ENCODE results near the gene MT1B.
A peak's percentile ranks its signal among the peaks of the same experiment; 100 is the strongest.
"Not testable (repeated sequence)": the region's sequence is repeated elsewhere in the genome, so short reads cannot be mapped to it uniquely, and the experiment has no call there.

MT1B gene

GRCh38 chr16:56610609-56611111 is 41.0 kb upstream of the MT1B start:
- Histone ChIP-seq H3K4me3 (ENCODE audit: low read length) (peak overlapping the region; percentile 31), H3K4me1 (ENCODE audit: control insufficient read depth, insufficient read depth, low read length) (peaks cover 16% of the 10 kb centered on the region), H3K9ac (ENCODE audit: low read length) (no peak overlapping the region), H3K27ac (ENCODE audit: low read depth, low read length) (peak overlapping the region; percentile 75), H3K36me3 (ENCODE audit: control insufficient read depth, insufficient read depth, low read length) (no peaks in the 10 kb centered on the region), H3K27me3 (ENCODE audit: control insufficient read depth, insufficient read depth, low read length) (no peaks in the 10 kb centered on the region)

GRCh38 chr16:56611281-56611833 is 40.3 kb upstream of the MT1B start:
- Histone ChIP-seq H3K9ac (ENCODE audit: low read length) (peak overlapping the region; percentile 36), H3K27me3 (ENCODE audit: control insufficient read depth, insufficient read depth, low read length) (no peaks in the 10 kb centered on the region), H3K4me1 (ENCODE audit: control insufficient read depth, insufficient read depth, low read length) (peaks cover 16% of the 10 kb centered on the region), H3K36me3 (ENCODE audit: control insufficient read depth, insufficient read depth, low read length) (no peaks in the 10 kb centered on the region), H3K4me3 (ENCODE audit: low read length) (no peak overlapping the region), H3K27ac (ENCODE audit: low read depth, low read length) (peak overlapping the region; percentile 75)

- Histone ChIP-seq H3K4me3 (ENCODE audit: low read length) (no peak overlapping the region), H3K4me1 (ENCODE audit: control insufficient read depth, insufficient read depth, low read length) (peaks cover 9% of the 10 kb centered on the region), H3K9ac (ENCODE audit: low read length) (no peak overlapping the region), H3K27me3 (ENCODE audit: control insufficient read depth, insufficient read depth, low read length) (peaks cover 3% of the 10 kb centered on the region), H3K27ac (ENCODE audit: low read depth, low read length) (no peak overlapping the region), H3K36me3 (ENCODE audit: control insufficient read depth, insufficient read depth, low read length) (no peaks in the 10 kb centered on the region)
These were observed 38.0 kb upstream of the MT1B start for GRCh38 chr16:56613706-56614105.

- no peak overlapping the region for H3K27ac ChIP-seq (ENCODE audit: low read depth, low read length)
- H3K36me3 ChIP-seq (ENCODE audit: control insufficient read depth, insufficient read depth, low read length): no peaks in the 10 kb centered on the region
- H3K4me1 ChIP-seq (ENCODE audit: control insufficient read depth, insufficient read depth, low read length): peaks cover 9% of the 10 kb centered on the region
- no peak overlapping the region for H3K4me3 ChIP-seq (ENCODE audit: low read length)
- peaks cover 3% of the 10 kb centered on the region for H3K27me3 ChIP-seq (ENCODE audit: control insufficient read depth, insufficient read depth, low read length)
- no peak overlapping the region for H3K9ac ChIP-seq (ENCODE audit: low read length)
These were observed 37.1 kb upstream of the MT1B start for GRCh38 chr16:56614549-56614991.

- Histone ChIP-seq H3K27ac (ENCODE audit: low read depth, low read length) (no peak overlapping the region), H3K4me3 (ENCODE audit: low read length) (no peak overlapping the region), H3K9ac (ENCODE audit: low read length) (no peak overlapping the region), H3K36me3 (ENCODE audit: control insufficient read depth, insufficient read depth, low read length) (no peaks in the 10 kb centered on the region), H3K4me1 (ENCODE audit: control insufficient read depth, insufficient read depth, low read length) (peaks cover 5% of the 10 kb centered on the region), H3K27me3 (ENCODE audit: control insufficient read depth, insufficient read depth, low read length) (peaks cover 3% of the 10 kb centered on the region)
These were observed 36.3 kb upstream of the MT1B start for GRCh38 chr16:56615353-56615752.

GRCh38 chr16:56616608-56617211 is 35.0 kb upstream of the MT1B start:
- peaks cover 5% of the 10 kb centered on the region for H3K4me1 ChIP-seq (ENCODE audit: control insufficient read depth, insufficient read depth, low read length)
- no peaks in the 10 kb centered on the region for H3K36me3 ChIP-seq (ENCODE audit: control insufficient read depth, insufficient read depth, low read length)
- H3K9ac ChIP-seq (ENCODE audit: low read length): no peak overlapping the region
- H3K27me3 ChIP-seq (ENCODE audit: control insufficient read depth, insufficient read depth, low read length): peaks cover 3% of the 10 kb centered on the region
- no peak overlapping the region for H3K27ac ChIP-seq (ENCODE audit: low read depth, low read length)
- peak overlapping the region; percentile 70 for H3K4me3 ChIP-seq (ENCODE audit: low read length)

- peaks cover 3% of the 10 kb centered on the region for H3K27me3 ChIP-seq (ENCODE audit: control insufficient read depth, insufficient read depth, low read length)
- no peaks in the 10 kb centered on the region for H3K36me3 ChIP-seq (ENCODE audit: control insufficient read depth, insufficient read depth, low read length)
- peak overlapping the region; percentile 61 for H3K27ac ChIP-seq (ENCODE audit: low read depth, low read length)
- peaks cover 5% of the 10 kb centered on the region for H3K4me1 ChIP-seq (ENCODE audit: control insufficient read depth, insufficient read depth, low read length)
- peak overlapping the region; percentile 56 for H3K9ac ChIP-seq (ENCODE audit: low read length)
- H3K4me3 ChIP-seq (ENCODE audit: low read length): peak overlapping the region; percentile 70
These were observed 34.2 kb upstream of the MT1B start for GRCh38 chr16:56617212-56618085.

- H3K36me3 ChIP-seq (ENCODE audit: control insufficient read depth, insufficient read depth, low read length): no peaks in the 10 kb centered on the region
- no peak overlapping the region for H3K4me3 ChIP-seq (ENCODE audit: low read length)
- H3K9ac ChIP-seq (ENCODE audit: low read length): no peak overlapping the region
- no peak overlapping the region for H3K27ac ChIP-seq (ENCODE audit: low read depth, low read length)
- peaks cover 3% of the 10 kb centered on the region for H3K27me3 ChIP-seq (ENCODE audit: control insufficient read depth, insufficient read depth, low read length)
- peaks cover 5% of the 10 kb centered on the region for H3K4me1 ChIP-seq (ENCODE audit: control insufficient read depth, insufficient read depth, low read length)
These were observed 33.5 kb upstream of the MT1B start for GRCh38 chr16:56618138-56618537.

- Histone ChIP-seq H3K4me1 (ENCODE audit: control insufficient read depth, insufficient read depth, low read length) (peaks cover 5% of the 10 kb centered on the region), H3K36me3 (ENCODE audit: control insufficient read depth, insufficient read depth, low read length) (no peaks in the 10 kb centered on the region), H3K4me3 (ENCODE audit: low read length) (no peak overlapping the region), H3K27ac (ENCODE audit: low read depth, low read length) (no peak overlapping the region), H3K9ac (ENCODE audit: low read length) (no peak overlapping the region), H3K27me3 (ENCODE audit: control insufficient read depth, insufficient read depth, low read length) (peaks cover 3% of the 10 kb centered on the region)
These were observed 31.3 kb upstream of the MT1B start for GRCh38 chr16:56620339-56620897.

GRCh38 chr16:56621665-56622445 is 29.8 kb upstream of the MT1B start:
- H3K36me3 ChIP-seq (ENCODE audit: control insufficient read depth, insufficient read depth, low read length); H3K27ac ChIP-seq (ENCODE audit: low read depth, low read length); H3K4me1 ChIP-seq (ENCODE audit: control insufficient read depth, insufficient read depth, low read length); H3K4me3 ChIP-seq (ENCODE audit: low read length); H3K27me3 ChIP-seq (ENCODE audit: control insufficient read depth, insufficient read depth, low read length); H3K9ac ChIP-seq (ENCODE audit: low read length): not testable (repeated sequence)

- not testable (repeated sequence) for H3K9ac ChIP-seq (ENCODE audit: low read length); H3K4me3 ChIP-seq (ENCODE audit: low read length); H3K27me3 ChIP-seq (ENCODE audit: control insufficient read depth, insufficient read depth, low read length); H3K36me3 ChIP-seq (ENCODE audit: control insufficient read depth, insufficient read depth, low read length); H3K4me1 ChIP-seq (ENCODE audit: control insufficient read depth, insufficient read depth, low read length); H3K27ac ChIP-seq (ENCODE audit: low read depth, low read length)
These were observed 28.5 kb upstream of the MT1B start for GRCh38 chr16:56623184-56623583.

- Histone ChIP-seq H3K4me1 (ENCODE audit: control insufficient read depth, insufficient read depth, low read length) (peaks cover 6% of the 10 kb centered on the region), H3K4me3 (ENCODE audit: low read length) (no peak overlapping the region), H3K27me3 (ENCODE audit: control insufficient read depth, insufficient read depth, low read length) (peaks cover 2% of the 10 kb centered on the region), H3K9ac (ENCODE audit: low read length) (no peak overlapping the region), H3K27ac (ENCODE audit: low read depth, low read length) (no peak overlapping the region), H3K36me3 (ENCODE audit: control insufficient read depth, insufficient read depth, low read length) (no peaks in the 10 kb centered on the region)
These were observed 28.0 kb upstream of the MT1B start for GRCh38 chr16:56623637-56624036.

Data from rectal smooth muscle tissue (tissue), 1 donor.